Progenitor cell of endocrine pancreas (in vitro differentiated cells): ENCODE data around the gene PLPPR4. TPM values are rescaled to one million over a fixed set of nuclear protein-coding genes. Genes with fewer than 3 reads are reported as not detected.

Experiments used
- DNase-seq: peaks from one replicate; pipeline ENCODE4 v3.0.0; 2021; ENCODE audit warnings: low spot score; ENCODE audit not compliant: unreplicated experiment
- H3K27ac Mint-ChIP-seq: 2 replicates; pipeline ENCODE4 v1.8.0; 2021; ENCODE audit warnings: mild to moderate bottlenecking, moderate library complexity, mixed read lengths
- H3K27me3 Mint-ChIP-seq: 2 replicates; pipeline ENCODE4 v1.8.0; 2021; ENCODE audit warnings: mixed read lengths
- H3K36me3 Mint-ChIP-seq: 2 replicates; pipeline ENCODE4 v1.8.0; 2022; ENCODE audit warnings: mixed read lengths; ENCODE audit not compliant: insufficient read depth
- H3K4me1 Mint-ChIP-seq: 2 replicates; pipeline ENCODE4 v1.8.0; 2021; ENCODE audit warnings: low read depth, mixed read lengths
- H3K4me3 Mint-ChIP-seq: 2 replicates; pipeline ENCODE4 v1.8.0; 2021; ENCODE audit warnings: low read depth, mild to moderate bottlenecking, moderate library complexity, mixed read lengths
- H3K9me3 Mint-ChIP-seq: 2 replicates; pipeline ENCODE4 v1.8.0; 2021; ENCODE audit warnings: low read depth, mixed read lengths
- CTCF ChIP-seq: fragments of 200-600 bp; sonication (generic); IDR thresholded peaks from one replicate; pipeline ENCODE4 v1.5.0; 2021; ENCODE audit warnings: antibody characterized with exemption, mild to moderate bottlenecking; ENCODE audit not compliant: unreplicated experiment
- total RNA-seq: library from RNA; stranded (reverse); gene quantifications from 2 replicates; pipeline ENCODE4 v1.2.1, GENCODE V29; 2021

PLPPR4 gene
- total RNA-seq, 1 donor from 2014 or later: 0.31 TPM

GRCh38 chr1:99227056-99227897 is 37.0 kb upstream of the PLPPR4 start:
- Mint-ChIP-seq H3K4me1 (peaks cover 6% of the 10 kb centered on the region), H3K27ac (no peak overlapping the region), H3K36me3 (no peaks in the 10 kb centered on the region), H3K4me3 (no peak overlapping the region), H3K27me3 (peaks cover 28% of the 10 kb centered on the region), H3K9me3 (no peaks in the 10 kb centered on the region)
- DNase-seq: no peak
- no peak for TF ChIP-seq CTCF

- Mint-ChIP-seq H3K9me3 (no peaks in the 10 kb centered on the region), H3K4me3 (no peak overlapping the region), H3K27me3 (peaks cover 22% of the 10 kb centered on the region), H3K27ac (no peak overlapping the region), H3K4me1 (peaks cover 6% of the 10 kb centered on the region), H3K36me3 (no peaks in the 10 kb centered on the region)
- no peak for DNase-seq
- TF ChIP-seq CTCF: no peak
These were observed 36.1 kb upstream of the PLPPR4 start for GRCh38 chr1:99228153-99228552.

- TF ChIP-seq CTCF: no peak
- peaks cover 19% of the 10 kb centered on the region for H3K27me3 Mint-ChIP-seq
- H3K9me3 Mint-ChIP-seq: no peaks in the 10 kb centered on the region
- no peak overlapping the region for H3K4me3 Mint-ChIP-seq
- no peaks in the 10 kb centered on the region for H3K36me3 Mint-ChIP-seq
- no peak overlapping the region for H3K27ac Mint-ChIP-seq
- no peak for DNase-seq
- H3K4me1 Mint-ChIP-seq: peaks cover 6% of the 10 kb centered on the region
These were observed 35.2 kb upstream of the PLPPR4 start for GRCh38 chr1:99229122-99229521.

GRCh38 chr1:99230695-99231094 is 33.6 kb upstream of the PLPPR4 start:
- Mint-ChIP-seq H3K4me3 (no peak overlapping the region), H3K4me1 (peaks cover 9% of the 10 kb centered on the region), H3K9me3 (no peaks in the 10 kb centered on the region), H3K27me3 (peaks cover 19% of the 10 kb centered on the region), H3K36me3 (no peaks in the 10 kb centered on the region), H3K27ac (no peak overlapping the region)
- DNase-seq: no peak
- no peak for TF ChIP-seq CTCF

- no peak for DNase-seq
- no peaks in the 10 kb centered on the region for H3K36me3 Mint-ChIP-seq
- no peak overlapping the region for H3K4me3 Mint-ChIP-seq
- TF ChIP-seq CTCF: no peak
- H3K27ac Mint-ChIP-seq: no peak overlapping the region
- peaks cover 14% of the 10 kb centered on the region for H3K27me3 Mint-ChIP-seq
- H3K9me3 Mint-ChIP-seq: no peaks in the 10 kb centered on the region
- peaks cover 9% of the 10 kb centered on the region for H3K4me1 Mint-ChIP-seq
These were observed 32.1 kb upstream of the PLPPR4 start for GRCh38 chr1:99232172-99232571.
